GM12872 (cell line): ENCODE data around the gene MLLT10.

Source experiments
- CTCF ChIP-seq: IDR thresholded peaks from 3 replicates; pipeline ENCODE4 v1.5.1; 2011; ENCODE audit warnings: low read depth, mild to moderate bottlenecking, low read length, moderate library complexity; ENCODE audit not compliant: insufficient read depth

MLLT10 gene

GRCh38 chr10:21572578-21572977 lies 38.5 kb downstream of the MLLT10 start:
- TF ChIP-seq CTCF = no peak

GRCh38 chr10:21579291-21579690 lies 45.3 kb downstream of the MLLT10 start:
- no peak for TF ChIP-seq CTCF

GRCh38 chr10:21584834-21585530 lies 51.0 kb downstream of the MLLT10 start:
- no peak for TF ChIP-seq CTCF

- TF ChIP-seq CTCF = no peak
These were observed 53.4 kb downstream of the MLLT10 start for GRCh38 chr10:21587391-21587790.

GRCh38 chr10:21593986-21594385 lies 60.0 kb downstream of the MLLT10 start:
- no peak for TF ChIP-seq CTCF

- TF ChIP-seq CTCF = no peak
These were observed 65.5 kb downstream of the MLLT10 start for GRCh38 chr10:21599582-21599981.

GRCh38 chr10:21600804-21601433 lies 66.9 kb downstream of the MLLT10 start:
- TF ChIP-seq CTCF = no peak
